Activated CD8-positive, alpha-beta memory T cell treated with anti-CD3 and anti-CD28 coated beads, Interleukin-2, amount 50 U/mL, for 24 hours (primary cell): Measurements from ENCODE around the gene ARL6IP5.

Experiments used
- DNase-seq: peaks from one replicate; pipeline ENCODE4 v3.0.0-alpha.2; 2020; ENCODE audit errors: extremely low read depth

ARL6IP5 gene

DNA sequence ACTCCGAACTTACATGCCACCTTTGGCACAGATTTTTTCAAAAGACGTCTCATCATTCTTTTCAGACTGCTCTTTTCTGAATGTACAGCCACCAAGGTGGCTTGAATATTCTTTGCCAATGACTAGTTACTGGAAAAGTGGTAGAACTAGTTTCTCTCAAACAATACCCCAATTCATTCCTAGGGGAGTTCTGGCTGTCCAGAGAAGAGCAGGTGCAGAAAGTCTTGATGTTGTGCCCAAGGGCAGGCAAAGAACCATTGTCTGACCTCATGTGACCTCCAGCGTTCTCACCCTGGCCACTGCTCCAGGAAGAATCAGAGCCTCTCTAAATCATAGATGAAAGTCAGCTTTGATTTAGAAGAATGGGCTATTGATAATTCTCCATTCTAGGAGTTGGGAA lies 32.2 kb downstream of the ARL6IP5 start:
- no peak for DNase-seq

GRCh38 chr3:69118555-69118954 lies 33.8 kb downstream of the ARL6IP5 start:
- no peak for DNase-seq

GRCh38 chr3:69119138-69119537 lies 34.4 kb downstream of the ARL6IP5 start:
- no peak for DNase-seq

- no peak for DNase-seq
Observed at GRCh38 chr3:69119681-69120080, 34.9 kb downstream of the ARL6IP5 start.

GRCh38 chr3:69120879-69121464 lies 36.2 kb downstream of the ARL6IP5 start:
- peak; percentile 67 for DNase-seq

DNA sequence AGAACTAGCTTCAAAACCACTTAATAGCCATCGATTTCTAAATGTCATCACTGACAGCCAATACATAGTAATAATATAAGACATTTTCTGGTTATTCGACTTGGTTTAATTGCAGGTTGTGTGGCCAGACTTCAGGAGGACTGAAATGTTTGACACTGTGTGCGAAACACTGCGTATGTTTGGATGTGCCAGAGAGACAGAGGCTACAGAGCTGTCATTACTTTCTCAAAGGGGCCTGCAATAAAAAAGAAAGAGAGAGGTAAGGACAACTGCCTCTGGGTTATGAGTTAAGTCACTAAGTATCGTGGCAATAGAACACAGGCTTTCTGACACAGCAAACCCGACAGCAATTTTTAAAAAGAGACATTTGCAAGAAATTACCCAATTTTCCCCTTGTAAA lies 36.8 kb downstream of the ARL6IP5 start:
- no peak for DNase-seq

DNA sequence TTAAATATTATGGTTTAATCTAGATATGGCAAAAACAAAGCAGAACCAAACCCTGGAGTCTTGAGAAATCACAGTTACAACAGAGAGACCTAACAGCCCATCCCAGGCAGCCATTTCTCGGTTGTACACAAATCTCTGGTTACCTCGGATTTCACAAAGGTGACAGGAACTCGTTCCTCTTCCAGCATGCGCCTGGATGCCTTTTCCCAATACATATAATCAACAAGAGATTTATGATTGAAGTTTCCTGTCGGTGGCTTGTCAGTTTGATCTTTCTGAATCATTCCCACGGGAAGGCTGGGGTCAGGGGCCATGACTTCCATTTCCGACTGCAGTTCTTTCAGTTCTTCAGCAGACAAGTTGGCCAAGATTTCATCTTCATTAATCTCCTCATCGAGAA lies 37.2 kb downstream of the ARL6IP5 start:
- DNase-seq, result no peak

GRCh38 chr3:69122403-69122802 lies 37.7 kb downstream of the ARL6IP5 start, which contains the start of gene LMOD3:
Gene LMOD3, minus strand, starts transcription at chr3:69122595. Its CDS starts 209 bp downstream, at chr3:69122386.
- no peak for DNase-seq

GRCh38 chr3:69126216-69126615 lies 41.5 kb downstream of the ARL6IP5 start:
- DNase-seq, result no peak

DNA sequence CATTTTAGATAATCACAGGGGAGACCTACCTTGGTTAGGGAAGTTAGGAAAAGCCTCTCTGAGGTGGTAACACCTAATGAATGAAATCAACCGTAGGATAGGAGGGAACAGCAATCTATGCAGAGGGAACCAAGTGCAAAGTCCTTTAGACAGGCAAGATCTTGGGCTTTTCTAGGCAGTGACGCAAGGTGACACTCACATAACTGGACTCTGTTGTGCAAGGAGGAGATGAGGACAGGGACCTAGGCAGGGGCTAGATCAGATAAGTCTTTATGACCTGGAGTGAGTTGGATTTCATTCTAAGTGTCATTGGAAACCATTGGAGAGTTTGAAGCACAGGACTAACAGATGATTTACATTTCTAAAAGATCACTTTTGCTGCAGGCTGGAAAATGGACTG lies 42.3 kb downstream of the ARL6IP5 start:
- no peak for DNase-seq

- DNase-seq, result no peak
Observed at GRCh38 chr3:69128509-69128908, 43.8 kb downstream of the ARL6IP5 start.

- no peak for DNase-seq
Observed at GRCh38 chr3:69129531-69129930, 44.8 kb downstream of the ARL6IP5 start.

GRCh38 chr3:69130689-69131088 lies 46.0 kb downstream of the ARL6IP5 start:
- DNase-seq, result no peak

- DNase-seq, result no peak
Observed at GRCh38 chr3:69137005-69137404, 52.3 kb downstream of the ARL6IP5 start.

DNA sequence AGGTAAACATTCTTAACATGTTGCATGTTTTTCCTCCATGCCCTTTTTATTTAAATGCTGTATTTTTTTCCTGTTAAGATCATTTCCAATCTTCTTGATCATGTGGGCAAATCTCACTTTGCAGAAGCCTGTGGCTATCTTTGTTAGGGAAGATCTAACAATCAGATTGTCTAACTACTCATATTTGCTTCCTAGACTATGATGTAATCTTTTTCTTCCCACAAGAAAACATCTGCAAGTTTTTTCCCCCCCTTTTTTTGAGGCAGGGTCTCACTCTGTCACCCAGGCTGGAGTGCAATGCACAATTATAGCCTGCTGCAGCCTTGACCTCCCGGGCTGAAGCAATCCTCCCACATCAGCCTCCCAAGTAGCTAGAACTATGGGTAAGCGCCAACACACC lies 52.7 kb downstream of the ARL6IP5 start:
- no peak for DNase-seq

DNA sequence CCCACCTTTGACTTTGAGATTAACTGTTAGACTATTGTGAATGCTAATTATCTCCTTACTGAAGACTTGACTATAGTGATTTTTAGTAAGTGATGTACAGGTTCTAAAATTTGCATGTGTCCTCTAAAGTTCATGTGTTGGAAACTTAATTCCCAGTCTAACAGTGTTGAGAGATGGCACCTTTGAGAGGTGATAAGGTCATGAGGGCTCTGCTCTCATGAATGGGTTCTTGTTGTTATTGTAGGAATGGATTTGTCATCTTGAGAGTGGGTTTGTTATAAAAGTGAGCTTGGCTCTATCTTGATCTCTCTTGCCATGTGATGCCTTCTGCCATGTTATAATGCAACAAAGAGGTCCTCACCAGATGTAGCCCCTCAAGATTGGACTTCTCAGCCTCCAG lies 56.6 kb downstream of the ARL6IP5 start:
- DNase-seq, result no peak

GRCh38 chr3:69142090-69142489 lies 57.4 kb downstream of the ARL6IP5 start:
- no peak for DNase-seq

DNA sequence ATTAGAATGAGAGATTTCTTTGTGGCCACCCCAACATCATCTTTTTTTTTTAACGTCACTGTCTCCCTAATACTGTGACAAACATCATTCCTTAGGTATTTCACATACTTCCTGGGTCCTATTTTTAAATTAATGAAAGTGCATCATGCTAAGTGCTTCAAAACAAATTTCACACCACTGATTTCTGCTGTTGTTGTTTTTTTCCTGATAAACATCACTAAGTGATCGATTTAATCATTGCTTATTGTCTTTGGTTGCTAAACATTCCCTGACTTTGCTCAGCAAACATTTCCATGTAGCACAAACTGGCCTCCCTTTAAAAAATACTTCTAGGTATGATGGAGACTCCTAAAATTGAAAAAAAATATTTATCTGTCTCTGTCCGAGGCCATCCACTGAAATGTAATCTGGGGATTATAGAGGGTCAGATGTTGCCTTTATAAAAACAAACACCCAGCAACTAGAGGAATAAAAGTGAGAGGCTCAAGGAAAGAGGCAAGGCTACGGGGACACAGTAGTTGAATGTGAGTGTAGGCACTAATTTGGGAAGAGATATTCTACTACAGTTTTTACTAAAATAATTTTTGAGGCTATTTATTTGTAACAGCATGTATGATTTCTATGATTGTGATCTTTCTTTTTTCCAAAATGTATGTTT lies 58.2 kb downstream of the ARL6IP5 start:
- no peak for DNase-seq

- no peak for DNase-seq
Observed at GRCh38 chr3:69143612-69144011, 58.9 kb downstream of the ARL6IP5 start.

DNA sequence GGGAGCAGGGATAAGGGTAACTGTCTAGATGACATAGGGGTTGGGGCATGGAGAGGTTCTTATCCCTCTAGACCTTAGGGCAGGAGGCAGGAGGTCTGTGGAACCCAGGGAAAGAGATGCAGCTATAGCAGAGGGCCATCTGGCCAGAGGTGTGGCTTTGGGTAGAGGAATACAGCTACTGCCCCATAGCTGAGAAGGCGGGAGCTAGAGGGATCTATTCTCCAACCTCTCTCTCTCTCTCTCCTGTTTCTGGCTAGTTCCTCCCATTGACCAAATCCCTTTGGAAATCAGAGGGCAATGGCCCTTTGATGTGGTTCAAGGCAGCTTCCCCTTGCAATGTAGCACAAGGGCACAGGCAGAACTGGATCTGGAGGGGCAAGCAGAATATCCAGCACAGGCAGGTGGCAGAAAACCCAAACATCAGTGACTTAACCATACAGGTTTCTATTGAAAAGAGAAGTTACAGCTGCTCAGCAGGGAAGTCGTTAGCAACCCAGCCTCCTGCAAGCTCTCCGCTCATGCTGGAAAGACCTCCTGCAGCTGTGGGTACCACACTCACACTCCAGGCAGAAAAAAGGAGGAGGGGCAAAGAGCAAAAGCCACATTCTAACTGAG lies 60.0 kb downstream of the ARL6IP5 start:
- no peak for DNase-seq

DNA sequence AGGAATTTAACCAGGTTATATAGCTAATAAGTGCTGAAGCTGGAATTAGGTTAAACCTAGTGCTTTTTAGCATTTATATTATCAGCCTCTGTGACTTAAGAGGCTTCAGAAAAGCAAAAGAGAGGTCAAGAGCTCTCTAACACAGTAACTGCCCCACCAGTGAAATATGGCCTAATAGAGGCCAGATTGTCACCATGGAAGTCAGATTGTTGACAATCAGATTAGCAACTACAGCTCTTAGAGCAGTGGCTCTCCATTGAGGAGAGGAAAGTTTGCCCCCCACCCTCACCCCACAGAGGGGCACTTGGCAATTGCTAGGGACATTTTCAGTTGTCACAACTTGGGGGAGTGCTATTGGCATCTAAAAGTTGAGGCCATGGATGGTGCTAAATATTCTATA lies 61.0 kb downstream of the ARL6IP5 start:
- DNase-seq, result no peak

GRCh38 chr3:69149586-69149985 lies 64.8 kb downstream of the ARL6IP5 start:
- no peak for DNase-seq
